ENCODE results near the gene L3MBTL3.

- no peak for TF ChIP-seq CTCF (conservative IDR thresholded peaks at IDR 0.05; ENCODE audit: low read depth, low read length)
- TF ChIP-seq EZH2 (IDR thresholded peaks at IDR 0.05; ENCODE audit: low read length, unreplicated experiment): no peak
- TF ChIP-seq EZH2phosphoT487 (IDR thresholded peaks at IDR 0.05; ENCODE audit: borderline replicate concordance, low read length): no peak
Observed at GRCh38 chr6:130054725-130055124, 36.3 kb downstream of the L3MBTL3 start.
